Measurements from ENCODE around the gene ME3.
"Not testable (repeated sequence)": the region's sequence is repeated elsewhere in the genome, so short reads cannot be mapped to it uniquely, and the experiment has no call there.

DNA sequence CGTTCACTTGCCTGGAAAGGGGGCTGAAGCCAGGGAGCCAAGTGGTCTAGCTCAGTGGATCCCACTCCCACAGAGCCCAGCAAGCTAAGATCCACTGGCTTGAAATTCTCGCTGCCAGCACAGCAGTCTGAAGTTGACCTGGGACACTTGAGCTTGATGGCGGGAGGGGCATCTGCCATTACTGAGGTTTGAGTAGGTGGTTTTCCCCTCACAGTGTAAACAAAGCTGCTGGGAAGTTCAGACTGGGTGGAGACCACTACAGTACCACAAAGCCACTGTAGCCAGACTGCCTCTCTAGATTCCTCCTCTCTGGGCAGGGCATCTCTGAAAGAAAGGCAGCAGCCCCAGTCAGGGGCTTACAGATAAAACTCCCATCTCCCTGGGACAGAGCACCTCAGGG is 131.1 kb downstream of the ME3 start:
- TF ChIP-seq, protein P1, sequence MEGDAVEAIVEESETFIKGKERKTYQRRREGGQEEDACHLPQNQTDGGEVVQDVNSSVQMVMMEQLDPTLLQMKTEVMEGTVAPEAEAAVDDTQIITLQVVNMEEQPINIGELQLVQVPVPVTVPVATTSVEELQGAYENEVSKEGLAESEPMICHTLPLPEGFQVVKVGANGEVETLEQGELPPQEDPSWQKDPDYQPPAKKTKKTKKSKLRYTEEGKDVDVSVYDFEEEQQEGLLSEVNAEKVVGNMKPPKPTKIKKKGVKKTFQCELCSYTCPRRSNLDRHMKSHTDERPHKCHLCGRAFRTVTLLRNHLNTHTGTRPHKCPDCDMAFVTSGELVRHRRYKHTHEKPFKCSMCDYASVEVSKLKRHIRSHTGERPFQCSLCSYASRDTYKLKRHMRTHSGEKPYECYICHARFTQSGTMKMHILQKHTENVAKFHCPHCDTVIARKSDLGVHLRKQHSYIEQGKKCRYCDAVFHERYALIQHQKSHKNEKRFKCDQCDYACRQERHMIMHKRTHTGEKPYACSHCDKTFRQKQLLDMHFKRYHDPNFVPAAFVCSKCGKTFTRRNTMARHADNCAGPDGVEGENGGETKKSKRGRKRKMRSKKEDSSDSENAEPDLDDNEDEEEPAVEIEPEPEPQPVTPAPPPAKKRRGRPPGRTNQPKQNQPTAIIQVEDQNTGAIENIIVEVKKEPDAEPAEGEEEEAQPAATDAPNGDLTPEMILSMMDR (IDR thresholded peaks at IDR 0.05), result not testable (repeated sequence)
- TF ChIP-seq POLR2A (IDR thresholded peaks at IDR 0.05), result not testable (repeated sequence)

Measured in Peyer's patch (tissue), 4 donors.